ENCODE measurements around the gene PKP3.
"Not testable (repeated sequence)": the region's sequence is repeated elsewhere in the genome, so short reads cannot be mapped to it uniquely, and the experiment has no call there.

Gene PKP3

DNA sequence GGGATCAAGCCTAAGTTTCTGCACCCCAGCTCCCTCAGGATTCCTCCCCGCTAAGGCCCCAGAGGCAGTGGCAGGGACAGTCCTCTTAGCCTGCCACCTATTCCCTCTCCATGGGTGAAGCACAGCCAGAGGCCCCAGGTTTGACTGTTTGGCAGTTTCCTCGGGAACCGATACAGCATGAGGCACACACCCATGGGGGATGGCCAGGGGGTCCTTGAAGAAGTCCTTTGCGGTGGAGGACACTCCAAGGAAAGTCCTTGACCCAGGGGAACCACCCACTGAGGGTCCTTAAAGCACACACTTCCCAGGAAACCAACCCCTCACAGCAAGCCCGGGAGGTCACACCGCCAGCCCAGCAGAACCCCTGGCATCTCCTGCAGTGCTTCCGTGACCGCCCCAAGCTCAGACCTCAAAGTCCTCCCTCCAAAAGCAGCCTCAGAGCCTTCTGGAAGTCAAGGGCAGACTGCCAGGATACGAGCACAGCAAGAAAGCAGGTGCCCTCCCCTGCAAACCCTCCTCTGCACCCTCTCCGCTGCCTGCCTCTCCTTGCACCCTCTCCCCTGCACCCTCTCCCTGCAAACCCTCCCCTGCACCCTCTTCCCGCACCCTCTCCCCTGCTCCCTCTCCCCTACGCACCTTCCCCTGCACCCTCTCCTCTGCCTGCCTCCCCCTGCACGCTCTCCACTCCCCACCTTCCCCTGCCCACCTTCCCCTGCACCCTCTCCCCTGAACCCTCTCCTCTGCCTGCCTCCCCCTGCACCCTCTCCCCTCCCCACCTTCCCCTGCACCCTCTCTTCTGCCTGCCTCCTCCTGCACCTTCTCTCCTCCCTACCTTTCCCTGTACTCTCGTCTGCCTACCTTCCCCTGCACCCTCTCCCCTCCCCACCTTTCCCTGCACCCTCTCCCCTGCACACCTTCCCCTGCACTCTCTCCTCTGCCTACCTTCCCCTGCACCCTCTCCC lies 19.4 kb downstream of the PKP3 start:
- DNase-seq, result no peak

DNA sequence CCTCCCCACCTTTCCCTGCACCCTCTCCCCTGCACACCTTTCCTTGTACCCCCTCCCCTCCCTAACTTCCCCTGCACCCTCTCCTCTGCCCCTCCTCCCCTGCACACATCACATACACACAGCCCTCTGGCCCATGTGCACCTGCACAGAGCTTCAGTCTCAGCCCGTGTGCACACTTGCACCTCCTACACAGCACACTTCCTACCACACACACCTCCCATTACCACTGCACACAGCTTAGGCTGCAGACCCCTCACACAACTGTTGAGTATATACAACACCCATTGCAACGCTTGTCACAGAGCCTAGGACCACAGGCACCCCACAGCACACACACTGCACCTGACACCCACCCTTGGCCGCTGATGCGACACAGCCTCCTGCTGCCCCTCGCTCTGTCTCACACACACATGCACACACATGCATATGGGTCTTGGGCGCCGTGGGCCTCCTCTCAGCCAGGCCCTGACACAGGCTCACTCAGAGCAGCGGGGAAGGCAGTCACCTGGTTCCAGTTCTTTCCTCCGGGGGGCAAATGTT lies 20.4 kb downstream of the PKP3 start:
- DNase-seq, result no peak

DNA sequence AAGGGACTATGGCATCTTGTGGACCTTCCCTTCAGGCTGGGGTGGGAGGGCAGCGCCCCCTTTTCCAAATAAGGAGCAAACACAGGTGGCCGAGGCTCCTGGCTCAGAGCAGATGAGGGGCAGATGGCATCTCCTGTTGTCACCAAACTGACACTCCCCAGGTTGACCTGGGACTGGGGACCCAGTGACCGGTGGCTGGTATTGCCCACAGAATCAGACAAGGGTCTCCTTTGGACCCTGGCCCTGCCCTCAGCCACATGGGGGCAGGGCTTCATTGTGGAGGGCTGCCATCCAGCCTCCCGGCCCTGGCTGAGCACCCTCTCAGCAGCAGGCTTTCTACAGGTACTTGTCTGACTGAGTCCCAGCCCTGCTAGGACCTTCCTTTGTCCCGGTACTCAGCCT lies 21.6 kb downstream of the PKP3 start:
- no peak for DNase-seq

DNA sequence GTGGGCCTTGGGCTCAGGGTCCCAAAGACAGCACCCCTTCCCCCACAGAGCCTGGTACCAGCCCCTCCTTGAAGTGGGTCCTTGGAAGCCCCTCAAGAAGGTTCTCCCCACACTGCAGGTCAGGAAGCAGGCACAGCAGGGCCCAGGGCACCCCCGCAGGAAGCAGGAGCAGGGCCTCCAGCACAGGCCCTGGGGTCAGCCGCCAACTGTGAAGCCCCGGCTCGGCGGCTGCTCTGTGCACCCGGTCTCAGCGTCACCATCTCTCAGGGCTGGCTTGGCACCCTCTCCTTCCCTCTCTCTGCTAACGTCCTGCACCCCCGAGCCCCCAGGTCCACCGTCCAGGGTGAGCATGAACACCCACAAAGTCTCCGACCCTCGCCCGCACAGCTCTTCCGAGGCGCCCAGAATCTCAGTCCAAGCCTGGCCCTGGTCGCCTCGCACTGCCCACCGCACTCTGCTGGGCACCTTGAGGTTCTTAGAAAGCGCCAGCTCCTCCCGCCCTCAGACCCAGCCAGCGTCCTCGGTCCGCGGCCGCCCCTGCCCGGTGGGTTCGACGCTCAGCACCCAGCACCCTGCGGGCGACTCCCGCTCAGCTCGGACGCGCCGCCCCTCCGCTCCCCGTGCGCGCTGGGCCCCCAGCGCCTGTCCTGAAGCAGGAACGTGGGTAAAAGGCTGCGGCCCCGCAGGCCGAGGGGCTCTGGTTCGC lies 22.2 kb downstream of the PKP3 start:
- DNase-seq, result no peak

DNA sequence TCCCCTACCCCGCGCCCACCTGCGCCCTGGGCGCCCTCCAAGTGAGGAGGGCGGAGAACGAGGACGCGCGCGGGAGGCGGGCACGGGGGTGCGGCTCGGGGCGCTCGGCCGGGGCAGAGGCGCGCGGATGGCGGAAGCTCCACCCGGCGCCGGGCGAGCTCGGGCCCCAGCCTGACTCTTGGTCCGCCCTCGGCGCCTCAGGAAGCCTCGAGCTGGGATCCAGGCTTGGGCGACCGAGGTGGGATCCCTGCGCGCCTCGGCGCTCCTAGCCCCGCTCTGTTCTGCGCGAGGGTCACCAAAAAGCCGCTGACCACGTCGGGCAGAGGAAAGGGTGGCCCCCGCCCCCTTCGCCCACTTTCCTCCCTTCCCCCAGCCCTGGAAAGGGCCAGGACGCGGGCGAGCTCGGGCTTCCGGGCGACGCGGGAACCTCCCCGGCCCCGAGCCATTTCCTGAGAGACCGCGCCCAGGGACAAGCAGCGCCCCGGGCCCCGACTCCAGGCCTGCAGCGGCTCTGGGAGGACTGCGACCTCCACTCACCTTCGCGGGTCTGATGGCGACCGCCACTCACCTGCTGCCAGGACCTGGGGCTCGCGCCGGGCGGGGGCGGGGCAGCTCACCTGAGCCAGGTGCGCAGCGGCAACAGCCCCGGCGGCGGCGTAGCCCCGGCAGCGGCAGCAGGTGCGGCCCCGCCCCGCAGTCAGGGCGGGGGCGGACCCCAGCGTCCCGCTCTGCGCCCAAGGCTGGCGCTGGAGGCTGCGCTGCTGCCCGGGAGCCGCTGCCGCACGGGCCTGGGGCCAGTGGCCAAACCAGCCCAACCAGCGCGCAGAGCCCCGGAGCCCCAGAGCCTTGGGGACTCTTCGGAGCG lies 23.0 kb downstream of the PKP3 start:
- DNase-seq, result peak; percentile 41

DNA sequence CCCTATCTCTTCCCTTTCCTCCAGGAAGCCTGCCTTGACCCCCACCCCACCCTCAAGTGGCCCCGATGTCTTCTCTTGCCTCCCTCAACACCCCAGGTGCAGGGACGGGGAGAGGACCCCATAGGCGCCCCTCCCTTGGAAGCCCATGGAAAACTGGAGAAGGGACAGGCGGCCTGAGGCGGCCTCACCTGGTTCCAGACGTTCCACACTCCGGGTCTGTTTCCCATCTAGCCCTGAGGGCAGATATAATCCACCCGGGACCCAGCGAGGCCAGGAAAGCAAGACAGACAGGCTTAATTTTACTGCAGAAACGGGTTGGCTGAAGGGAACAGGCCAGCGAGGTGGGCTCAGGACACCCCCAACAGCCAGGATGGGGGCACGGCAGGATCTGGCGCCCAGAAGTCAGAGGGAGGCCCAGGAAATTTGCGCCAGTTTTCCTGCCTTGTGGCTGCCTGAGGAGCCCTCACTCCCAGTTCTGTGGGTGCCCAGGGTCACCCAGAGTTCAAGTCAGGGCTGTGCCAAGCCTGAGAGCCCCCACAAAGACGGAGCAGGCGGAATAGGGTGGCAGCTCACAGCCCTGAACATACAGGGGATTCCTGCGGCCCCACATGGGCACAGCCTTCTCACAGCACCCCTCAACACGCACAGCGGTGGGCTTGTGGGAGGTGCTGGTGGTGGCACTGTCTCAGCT lies 23.8 kb downstream of the PKP3 start:
- DNase-seq, result no peak

DNA sequence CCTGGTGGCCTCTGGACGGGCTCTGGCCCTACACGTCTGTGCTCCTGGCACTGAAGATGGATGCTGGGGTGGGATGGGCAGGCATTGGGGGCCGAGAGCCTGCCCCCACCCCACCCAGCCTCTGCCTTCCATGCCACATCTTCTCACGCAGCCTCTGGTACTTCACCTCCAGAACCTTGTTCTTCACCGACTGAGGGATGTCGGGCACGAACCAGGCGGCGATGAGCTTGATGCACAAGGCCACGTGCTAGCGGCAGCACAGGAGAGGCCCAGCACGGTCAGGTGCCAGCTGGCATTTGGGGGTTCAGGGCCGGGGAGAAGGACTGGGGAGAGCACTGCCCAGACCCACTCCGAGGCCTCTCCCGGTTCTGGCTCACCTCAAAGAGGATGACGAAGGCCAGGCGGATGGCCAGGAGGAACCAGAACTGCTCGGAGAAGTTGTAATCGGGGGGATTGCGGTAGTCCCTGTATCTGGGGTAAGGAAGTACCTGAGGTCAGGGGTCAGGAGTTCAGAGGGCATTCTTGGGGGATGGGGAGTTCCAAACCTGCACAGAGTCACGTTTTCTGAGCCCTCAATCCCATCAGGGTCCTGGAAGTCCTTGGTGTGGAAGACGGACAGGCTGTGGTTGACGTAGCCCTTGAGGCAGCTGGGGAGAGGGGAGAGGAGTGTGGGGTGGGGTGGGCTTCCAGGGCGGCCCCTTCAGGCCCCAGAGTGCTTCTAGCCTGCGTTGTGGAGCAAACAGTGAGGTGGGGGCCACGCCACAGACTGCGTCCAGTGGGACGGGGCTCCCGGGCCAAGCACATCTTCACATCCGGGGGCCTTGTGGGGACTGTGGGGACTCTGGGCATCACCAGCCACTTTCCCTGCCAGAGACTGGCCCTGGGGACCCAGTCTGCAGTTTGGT lies 24.6 kb downstream of the PKP3 start:
- DNase-seq, result no peak

DNA sequence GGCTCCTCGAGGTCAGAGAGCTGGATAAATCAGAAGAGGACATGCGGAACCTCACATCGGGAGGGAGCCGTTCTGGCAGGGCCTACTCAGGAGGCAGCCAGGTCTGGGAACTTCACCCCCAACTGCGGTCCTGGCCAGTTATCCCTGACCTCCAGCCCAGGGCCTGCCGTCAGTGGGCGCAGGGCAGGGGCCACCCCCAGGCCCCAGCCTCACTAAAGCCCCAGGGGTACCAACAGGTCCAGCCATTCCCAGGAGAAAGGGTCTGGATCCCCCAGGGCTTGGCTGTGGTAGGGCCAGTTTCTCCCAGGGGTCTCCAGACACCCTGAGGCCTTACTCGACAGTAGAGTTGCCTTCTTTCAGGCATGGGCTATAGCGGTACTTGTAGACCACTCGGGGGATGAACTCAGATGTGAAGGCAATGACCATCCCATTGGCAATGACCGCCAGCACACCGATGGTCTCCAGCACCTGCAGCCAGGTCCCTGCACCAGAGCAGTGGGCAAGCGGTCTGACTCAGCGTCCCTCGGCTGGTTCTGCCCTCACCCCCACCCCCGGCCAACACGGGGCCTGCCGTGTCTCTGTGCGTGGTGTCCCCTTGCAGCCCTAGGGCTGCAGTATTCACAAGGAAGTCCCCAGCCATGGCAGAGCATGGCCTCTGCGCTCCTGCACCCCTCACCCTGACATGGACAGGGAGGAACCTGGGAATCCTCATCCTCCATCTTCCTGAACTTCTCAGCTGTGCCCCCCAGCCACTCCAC lies 25.4 kb downstream of the PKP3 start:
- no peak for DNase-seq

DNA sequence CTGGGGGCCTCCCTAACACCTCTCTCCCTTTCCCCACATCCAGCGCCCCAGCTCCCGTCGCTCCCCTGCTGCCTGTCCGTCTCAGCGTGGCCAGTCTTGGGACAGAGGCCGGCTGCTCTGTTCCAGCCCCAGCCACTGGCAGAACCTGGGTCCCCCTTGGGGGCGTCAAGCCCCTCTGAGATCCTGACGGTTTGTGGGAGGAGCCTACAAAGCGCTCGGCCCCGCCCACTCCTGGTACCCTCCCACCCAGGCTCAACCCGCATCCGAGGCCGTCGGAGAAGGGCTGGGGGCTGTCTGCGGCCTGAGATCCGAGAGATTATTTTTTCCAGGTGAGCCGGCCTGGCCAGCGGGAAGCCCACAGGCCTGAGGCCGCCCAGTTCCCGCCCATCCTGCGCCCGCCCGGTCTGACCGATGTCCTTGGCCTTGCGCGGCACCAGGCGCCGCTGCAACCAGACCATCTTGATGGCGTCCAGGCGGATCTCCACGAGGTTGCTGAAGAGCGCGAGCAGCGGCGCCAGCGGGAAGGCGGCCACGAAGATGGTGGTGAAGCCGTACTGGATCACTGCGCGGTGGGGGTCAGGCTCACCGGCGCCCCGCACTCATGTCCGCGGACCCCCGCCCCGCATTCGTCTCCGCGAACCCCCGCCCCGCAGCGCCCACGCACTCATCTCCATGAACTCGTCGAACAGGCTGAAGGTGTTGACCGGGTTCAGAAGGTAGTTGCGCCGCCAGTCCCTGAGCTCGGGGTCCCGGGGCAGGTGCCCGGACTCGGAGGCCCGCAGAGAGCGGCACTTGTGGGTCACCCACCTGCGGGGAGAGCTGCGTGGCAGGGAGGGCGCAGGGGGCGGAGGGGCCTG lies 26.3 kb downstream of the PKP3 start:
- DNase-seq, result no peak

DNA sequence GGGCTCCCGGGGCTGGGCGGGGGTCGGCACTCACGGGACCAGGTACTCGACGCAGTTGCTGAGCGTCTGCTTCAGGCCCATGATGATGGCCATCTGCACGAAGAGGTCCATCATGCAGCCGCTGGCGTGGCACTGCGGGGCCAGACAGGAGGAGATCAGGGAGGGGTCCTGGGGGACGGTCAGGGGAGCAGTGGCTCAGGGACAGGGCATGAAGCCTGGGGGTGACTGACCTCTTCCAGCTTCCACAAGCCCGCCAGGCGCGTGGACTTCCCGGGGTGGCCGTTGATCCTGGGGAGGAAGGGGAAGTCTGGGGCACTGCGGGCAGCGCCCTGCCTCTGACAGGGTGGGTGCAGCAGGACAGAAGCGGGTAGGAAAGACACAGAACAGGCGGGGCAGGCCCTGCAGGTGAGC lies 26.9 kb downstream of the PKP3 start:
- no peak for DNase-seq

DNA sequence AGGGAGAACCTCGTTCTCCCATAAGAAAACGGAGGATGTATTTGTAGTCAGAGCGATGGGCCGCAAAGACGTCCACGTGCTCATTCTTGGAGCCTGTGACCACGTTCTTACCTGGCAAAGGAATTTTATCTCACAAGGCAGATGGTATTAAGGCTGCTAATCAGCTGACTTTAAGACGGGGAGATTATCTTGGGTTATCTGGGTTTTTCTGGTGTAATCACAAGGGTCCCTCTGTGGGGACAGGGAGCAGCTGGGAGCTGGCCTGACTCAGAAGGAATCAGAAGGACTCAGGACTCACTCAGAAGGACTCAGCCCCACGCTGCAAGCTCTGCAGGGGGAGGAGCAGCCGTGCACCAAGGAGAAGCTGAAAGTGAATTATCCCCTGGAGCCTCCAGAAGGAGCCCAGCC lies 28.2 kb downstream of the PKP3 start:
- DNase-seq, result no peak

DNA sequence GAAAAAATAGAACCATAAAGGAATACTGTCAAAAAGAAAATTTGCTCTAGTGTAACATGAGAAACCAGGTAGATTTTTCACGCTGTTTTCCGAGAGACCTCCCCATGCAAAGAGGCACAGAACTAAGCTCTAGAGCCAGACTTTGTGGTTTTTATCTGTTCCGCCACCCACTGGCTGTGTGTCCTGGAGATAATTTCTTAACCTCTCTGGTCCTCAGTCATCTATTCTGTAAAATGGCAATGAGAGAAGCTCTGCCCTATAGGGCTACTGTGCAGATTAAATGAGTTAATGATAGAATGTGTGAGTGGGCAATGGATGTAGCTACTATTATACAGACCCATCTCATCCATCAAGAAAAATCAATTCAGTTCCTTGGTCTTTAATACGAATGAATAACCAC lies 30.2 kb downstream of the PKP3 start:
- no peak for DNase-seq

DNA sequence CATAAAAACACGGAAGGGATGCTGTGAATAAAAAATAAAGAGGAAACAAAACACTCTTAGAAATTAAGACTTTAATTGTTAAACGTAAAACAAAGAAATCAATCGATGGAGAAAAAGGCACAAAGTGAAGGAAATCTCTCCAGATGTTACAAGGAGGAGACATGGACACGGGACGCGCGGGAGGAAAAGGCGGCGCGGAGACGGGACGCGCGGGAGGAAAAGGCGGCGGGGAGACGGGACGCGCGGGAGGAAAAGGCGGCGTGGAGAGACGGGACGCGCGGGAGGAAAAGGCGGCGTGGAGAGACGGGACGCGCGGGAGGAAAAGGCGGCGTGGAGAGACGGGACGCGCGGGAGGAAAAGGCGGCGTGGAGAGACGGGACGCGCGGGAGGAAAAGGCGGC lies 30.8 kb downstream of the PKP3 start:
- DNase-seq, result not testable (repeated sequence)

DNA sequence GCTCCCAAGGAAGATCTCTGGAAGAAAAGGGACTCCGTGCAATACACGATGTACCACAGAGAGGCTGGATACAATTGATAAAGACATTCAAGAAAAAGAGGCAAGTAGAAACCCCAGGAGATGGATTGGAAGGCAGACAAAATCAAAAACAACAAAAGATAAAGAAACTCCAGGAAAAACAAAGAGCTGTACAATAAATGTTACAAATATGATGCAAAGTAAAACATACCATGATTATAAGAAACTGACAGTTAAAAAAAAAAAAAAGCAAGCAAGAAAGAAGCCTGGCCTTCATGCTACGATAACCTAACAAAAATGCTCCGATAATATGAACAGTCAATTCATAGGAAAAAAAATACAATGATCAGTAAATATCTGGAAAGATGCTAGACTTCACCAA lies 31.3 kb downstream of the PKP3 start:
- no peak for DNase-seq

DNA sequence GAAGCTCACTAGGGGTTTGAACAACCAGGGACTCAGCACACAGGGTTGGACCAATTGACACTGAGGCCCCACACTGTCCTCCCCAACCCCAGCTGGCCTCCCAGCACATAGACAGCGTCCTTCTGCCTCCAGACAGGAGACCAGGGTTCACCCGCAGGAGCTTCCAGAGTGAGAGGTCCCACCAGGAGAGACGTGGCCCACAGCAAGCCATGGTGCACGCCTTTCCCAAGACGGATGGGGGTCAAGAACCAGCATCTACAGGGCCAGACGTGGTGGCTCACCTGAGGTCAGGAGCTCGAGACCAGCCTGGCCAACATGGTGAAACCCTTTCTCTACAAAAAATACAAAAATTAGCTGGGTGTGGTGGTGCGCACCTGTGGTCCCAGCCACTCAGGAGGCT lies 32.8 kb downstream of the PKP3 start:
- no peak for DNase-seq

DNA sequence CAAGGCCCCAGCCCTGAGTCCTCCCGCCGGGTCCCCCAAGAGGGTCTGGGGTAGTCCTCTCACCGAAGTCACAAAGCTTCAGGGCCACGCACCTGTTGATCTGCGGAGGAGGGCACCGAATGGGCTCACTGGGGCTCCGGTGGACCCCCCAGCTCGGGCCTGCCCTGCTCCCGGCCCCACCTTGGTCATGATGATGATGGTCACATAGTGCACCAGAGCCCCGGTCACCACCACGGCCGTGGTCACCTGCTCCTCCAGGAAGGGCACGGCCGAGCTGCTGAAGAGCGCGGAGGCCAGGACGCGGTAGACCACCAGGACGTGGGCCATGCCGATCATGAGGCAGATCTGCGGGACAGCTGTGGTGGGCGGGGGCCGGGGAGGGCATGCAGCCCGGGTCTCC lies 34.3 kb downstream of the PKP3 start:
- no peak for DNase-seq

DNA sequence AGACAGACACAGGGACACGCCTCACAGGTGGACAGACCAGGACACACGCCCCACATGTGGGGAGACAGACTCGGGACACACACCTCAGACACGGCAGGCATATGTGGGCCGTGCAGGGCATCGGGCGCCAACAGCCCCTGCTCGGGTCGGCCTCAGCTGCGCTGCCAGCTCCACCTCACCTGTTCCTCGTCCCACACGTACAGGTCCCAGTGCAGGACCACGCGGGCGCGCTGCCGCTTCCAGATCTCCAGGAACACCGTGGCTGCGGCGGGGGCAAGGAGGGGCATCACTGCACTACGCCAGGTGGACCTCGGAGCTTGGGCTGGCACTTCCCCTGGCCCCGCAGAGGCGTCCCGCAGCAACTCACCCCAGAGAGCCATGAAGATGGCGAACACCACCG lies 35.4 kb downstream of the PKP3 start:
- no peak for DNase-seq

DNA sequence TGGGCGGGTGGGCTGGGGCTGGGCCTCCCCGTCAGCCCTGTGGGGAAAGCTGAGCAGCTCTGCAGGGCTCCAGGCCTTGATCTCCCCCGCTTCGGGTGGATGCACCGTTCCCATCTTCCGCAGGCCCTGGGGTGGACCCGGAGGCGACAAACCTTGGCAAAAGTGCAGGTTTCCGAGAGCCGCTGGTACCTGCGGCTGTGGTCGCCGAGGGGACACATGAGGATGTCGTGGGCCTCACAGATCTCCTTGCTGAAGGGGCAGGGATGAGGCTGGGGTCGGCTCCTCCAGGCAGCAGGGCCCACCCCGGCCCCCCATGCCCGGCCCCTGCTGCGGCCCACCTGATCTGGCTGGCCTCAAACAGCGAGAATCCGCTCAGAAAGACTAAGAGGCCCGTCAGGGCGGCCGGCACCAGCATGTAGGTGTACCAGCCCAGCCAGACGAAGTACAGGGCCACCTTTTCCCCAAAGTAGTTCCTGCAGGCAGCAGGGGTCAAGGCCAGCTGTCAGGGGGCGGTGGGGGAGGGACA lies 36.0 kb downstream of the PKP3 start:
- no peak for DNase-seq

DNA sequence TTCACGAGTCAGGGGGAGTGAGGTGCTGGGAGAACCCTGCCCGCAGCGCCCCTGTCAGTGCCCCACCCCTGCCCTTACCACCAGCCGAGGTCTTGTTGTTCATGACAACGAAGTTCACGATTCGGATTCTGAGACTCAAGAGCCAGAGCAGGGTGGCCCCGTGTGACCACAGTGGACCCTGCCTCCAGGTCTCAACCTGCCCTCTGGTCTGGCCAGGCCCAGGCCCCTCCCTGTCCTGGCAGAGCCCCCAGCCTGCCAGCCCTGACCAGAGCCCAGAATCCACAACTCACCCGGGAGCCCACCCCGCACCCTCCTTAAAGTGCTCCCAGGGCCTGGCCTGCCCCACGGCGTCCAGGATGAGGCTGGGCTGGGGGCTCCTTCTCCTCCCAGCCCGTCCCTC lies 37.9 kb downstream of the PKP3 start:
- DNase-seq, result no peak
